Measurements from ENCODE around the gene COX6B1. TPM values are rescaled to one million over a fixed set of nuclear protein-coding genes. Genes with fewer than 3 reads are reported as not detected.

COX6B1 gene
- polyA plus RNA-seq, 1 donor from 2014 or later, result 1,013 TPM

DNA sequence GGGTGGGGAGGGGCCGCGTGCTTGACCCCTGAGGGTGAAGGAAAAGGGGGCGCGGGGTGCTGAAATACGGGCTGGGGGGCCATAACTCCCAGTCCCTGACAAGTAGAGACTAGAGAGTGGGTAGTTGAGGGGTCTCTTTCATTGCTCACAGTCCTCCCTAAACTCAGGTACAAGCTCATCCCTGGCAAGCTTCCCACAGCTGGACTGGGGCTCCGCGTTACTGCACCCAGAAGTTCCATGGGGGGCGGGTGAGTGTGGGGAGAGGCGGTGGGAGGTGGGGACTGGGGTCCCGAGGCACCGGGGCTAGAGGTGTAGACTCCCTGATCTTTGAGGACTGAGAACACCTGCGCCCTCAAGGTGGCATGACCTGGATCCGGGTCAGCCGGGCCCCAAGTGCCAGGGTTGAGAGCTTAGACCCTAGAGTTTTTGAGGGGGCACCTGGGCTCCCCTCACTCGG is 5.3 kb upstream of the COX6B1 start:
- H3K36me3 ChIP-seq (ENCODE audit: insufficient read depth, low read length), result no peaks in the 10 kb centered on the region
- H3K9ac ChIP-seq (ENCODE audit: low read length), result peak overlapping the region; percentile 42
- TF ChIP-seq, protein P1, sequence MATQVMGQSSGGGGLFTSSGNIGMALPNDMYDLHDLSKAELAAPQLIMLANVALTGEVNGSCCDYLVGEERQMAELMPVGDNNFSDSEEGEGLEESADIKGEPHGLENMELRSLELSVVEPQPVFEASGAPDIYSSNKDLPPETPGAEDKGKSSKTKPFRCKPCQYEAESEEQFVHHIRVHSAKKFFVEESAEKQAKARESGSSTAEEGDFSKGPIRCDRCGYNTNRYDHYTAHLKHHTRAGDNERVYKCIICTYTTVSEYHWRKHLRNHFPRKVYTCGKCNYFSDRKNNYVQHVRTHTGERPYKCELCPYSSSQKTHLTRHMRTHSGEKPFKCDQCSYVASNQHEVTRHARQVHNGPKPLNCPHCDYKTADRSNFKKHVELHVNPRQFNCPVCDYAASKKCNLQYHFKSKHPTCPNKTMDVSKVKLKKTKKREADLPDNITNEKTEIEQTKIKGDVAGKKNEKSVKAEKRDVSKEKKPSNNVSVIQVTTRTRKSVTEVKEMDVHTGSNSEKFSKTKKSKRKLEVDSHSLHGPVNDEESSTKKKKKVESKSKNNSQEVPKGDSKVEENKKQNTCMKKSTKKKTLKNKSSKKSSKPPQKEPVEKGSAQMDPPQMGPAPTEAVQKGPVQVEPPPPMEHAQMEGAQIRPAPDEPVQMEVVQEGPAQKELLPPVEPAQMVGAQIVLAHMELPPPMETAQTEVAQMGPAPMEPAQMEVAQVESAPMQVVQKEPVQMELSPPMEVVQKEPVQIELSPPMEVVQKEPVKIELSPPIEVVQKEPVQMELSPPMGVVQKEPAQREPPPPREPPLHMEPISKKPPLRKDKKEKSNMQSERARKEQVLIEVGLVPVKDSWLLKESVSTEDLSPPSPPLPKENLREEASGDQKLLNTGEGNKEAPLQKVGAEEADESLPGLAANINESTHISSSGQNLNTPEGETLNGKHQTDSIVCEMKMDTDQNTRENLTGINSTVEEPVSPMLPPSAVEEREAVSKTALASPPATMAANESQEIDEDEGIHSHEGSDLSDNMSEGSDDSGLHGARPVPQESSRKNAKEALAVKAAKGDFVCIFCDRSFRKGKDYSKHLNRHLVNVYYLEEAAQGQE (IDR thresholded peaks at IDR 0.05; ENCODE audit: borderline replicate concordance), result no peak
- TF ChIP-seq EZH2 (IDR thresholded peaks at IDR 0.05; ENCODE audit: borderline replicate concordance, insufficient read depth, low read length, poor library complexity, severe bottlenecking), result no peak
- TF ChIP-seq, protein P2, sequence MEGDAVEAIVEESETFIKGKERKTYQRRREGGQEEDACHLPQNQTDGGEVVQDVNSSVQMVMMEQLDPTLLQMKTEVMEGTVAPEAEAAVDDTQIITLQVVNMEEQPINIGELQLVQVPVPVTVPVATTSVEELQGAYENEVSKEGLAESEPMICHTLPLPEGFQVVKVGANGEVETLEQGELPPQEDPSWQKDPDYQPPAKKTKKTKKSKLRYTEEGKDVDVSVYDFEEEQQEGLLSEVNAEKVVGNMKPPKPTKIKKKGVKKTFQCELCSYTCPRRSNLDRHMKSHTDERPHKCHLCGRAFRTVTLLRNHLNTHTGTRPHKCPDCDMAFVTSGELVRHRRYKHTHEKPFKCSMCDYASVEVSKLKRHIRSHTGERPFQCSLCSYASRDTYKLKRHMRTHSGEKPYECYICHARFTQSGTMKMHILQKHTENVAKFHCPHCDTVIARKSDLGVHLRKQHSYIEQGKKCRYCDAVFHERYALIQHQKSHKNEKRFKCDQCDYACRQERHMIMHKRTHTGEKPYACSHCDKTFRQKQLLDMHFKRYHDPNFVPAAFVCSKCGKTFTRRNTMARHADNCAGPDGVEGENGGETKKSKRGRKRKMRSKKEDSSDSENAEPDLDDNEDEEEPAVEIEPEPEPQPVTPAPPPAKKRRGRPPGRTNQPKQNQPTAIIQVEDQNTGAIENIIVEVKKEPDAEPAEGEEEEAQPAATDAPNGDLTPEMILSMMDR (IDR thresholded peaks at IDR 0.05; ENCODE audit: poor library complexity, severe bottlenecking), result no peak
- TF ChIP-seq TAF1 (IDR thresholded peaks at IDR 0.05; ENCODE audit: low read depth), result no peak
- no peak for TF ChIP-seq RAD21 (conservative IDR thresholded peaks at IDR 0.05)
- no peak for TF ChIP-seq EP300 (conservative IDR thresholded peaks at IDR 0.05; ENCODE audit: poor library complexity, severe bottlenecking)
- TF ChIP-seq SMC3 (conservative IDR thresholded peaks at IDR 0.05; ENCODE audit: poor library complexity), result no peak
- TF ChIP-seq POLR2AphosphoS5 (IDR thresholded peaks at IDR 0.05), result no peak
- TF ChIP-seq MXI1 (conservative IDR thresholded peaks at IDR 0.05; ENCODE audit: poor library complexity, severe bottlenecking), result no peak
- H3F3A ChIP-seq (ENCODE audit: insufficient read depth, low read length, poor library complexity, severe bottlenecking), result no peaks in the 10 kb centered on the region
- no peak overlapping the region for H3K4me2 ChIP-seq (ENCODE audit: low read length)
- H3K79me2 ChIP-seq (replicated peaks; ENCODE audit: insufficient read depth, low read length), result no peaks in the 10 kb centered on the region
- H3K27ac ChIP-seq (ENCODE audit: low read length), result no peak overlapping the region
- H3K4me3 ChIP-seq (ENCODE audit: low read length), result peak overlapping the region; percentile 63
- H3K9me2 ChIP-seq (ENCODE audit: insufficient read depth, low read length), result no peaks in the 10 kb centered on the region
- H3K27me3 ChIP-seq (ENCODE audit: insufficient read depth, low read depth, low read length), result peaks cover 22% of the 10 kb centered on the region
- no peaks in the 10 kb centered on the region for H3K9me3 ChIP-seq (ENCODE audit: low read length)
- H2AFZ ChIP-seq (ENCODE audit: low read depth, low read length), result no peak overlapping the region
- H4K20me1 ChIP-seq (ENCODE audit: insufficient read depth), result no peaks in the 10 kb centered on the region

DNA sequence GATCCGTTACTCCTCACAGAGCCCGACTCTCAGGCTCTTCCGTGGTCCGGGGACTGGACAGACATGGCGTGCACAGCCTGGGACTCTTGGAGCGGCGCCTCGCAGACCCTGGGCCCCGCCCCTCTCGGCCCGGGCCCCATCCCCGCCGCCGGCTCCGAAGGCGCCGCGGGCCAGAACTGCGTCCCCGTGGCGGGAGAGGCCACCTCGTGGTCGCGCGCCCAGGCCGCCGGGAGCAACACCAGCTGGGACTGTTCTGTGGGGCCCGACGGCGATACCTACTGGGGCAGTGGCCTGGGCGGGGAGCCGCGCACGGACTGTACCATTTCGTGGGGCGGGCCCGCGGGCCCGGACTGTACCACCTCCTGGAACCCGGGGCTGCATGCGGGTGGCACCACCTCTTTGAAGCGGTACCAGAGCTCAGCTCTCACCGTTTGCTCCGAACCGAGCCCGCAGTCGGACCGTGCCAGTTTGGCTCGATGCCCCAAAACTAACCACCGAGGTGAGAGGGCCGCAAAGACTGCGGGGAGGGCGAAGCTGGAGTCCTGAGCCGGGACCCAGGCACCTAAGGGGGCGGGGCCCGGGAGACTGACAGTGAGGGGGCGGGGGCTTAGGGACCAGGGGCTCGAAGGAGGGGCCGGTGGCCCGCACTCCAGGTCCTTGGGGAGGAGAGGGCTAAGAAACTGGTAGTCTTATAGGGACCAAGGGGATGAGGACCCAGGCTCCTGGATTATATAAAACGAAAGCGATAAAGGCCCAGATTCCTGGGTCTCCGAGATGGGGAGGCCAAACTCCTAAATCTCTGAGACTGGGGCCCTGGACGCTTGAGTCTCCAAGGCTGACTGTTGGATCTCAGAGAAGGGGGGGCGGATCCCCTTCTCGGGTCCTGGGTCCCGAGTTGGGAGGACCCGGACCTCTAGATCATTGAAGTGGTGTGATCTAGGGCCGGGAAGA is 4.6 kb upstream of the COX6B1 start:
- no peak overlapping the region for H3K27ac ChIP-seq (ENCODE audit: low read length)
- peak overlapping the region; percentile 42 for H3K9ac ChIP-seq (ENCODE audit: low read length)
- no peaks in the 10 kb centered on the region for H4K20me1 ChIP-seq (ENCODE audit: insufficient read depth)
- H3K79me2 ChIP-seq (replicated peaks; ENCODE audit: insufficient read depth, low read length), result peaks cover 1% of the 10 kb centered on the region
- no peaks in the 10 kb centered on the region for H3F3A ChIP-seq (ENCODE audit: insufficient read depth, low read length, poor library complexity, severe bottlenecking)
- H3K4me3 ChIP-seq (ENCODE audit: low read length), result peak overlapping the region; percentile 63
- no peaks in the 10 kb centered on the region for H3K9me2 ChIP-seq (ENCODE audit: insufficient read depth, low read length)
- peaks cover 22% of the 10 kb centered on the region for H3K27me3 ChIP-seq (ENCODE audit: insufficient read depth, low read depth, low read length)
- H3K36me3 ChIP-seq (ENCODE audit: insufficient read depth, low read length), result no peaks in the 10 kb centered on the region
- H3K9me3 ChIP-seq (ENCODE audit: low read length), result no peaks in the 10 kb centered on the region
- no peak overlapping the region for H2AFZ ChIP-seq (ENCODE audit: low read depth, low read length)
- TF ChIP-seq SMC3 (conservative IDR thresholded peaks at IDR 0.05; ENCODE audit: poor library complexity) (no peak), TAF1 (IDR thresholded peaks at IDR 0.05; ENCODE audit: low read depth) (no peak), MXI1 (conservative IDR thresholded peaks at IDR 0.05; ENCODE audit: poor library complexity, severe bottlenecking) (no peak), EP300 (conservative IDR thresholded peaks at IDR 0.05; ENCODE audit: poor library complexity, severe bottlenecking) (no peak), RAD21 (conservative IDR thresholded peaks at IDR 0.05) (no peak), POLR2AphosphoS5 (IDR thresholded peaks at IDR 0.05) (no peak), EZH2 (IDR thresholded peaks at IDR 0.05; ENCODE audit: borderline replicate concordance, insufficient read depth, low read length, poor library complexity, severe bottlenecking) (no peak)
- TF ChIP-seq, protein P2 (IDR thresholded peaks at IDR 0.05; ENCODE audit: poor library complexity, severe bottlenecking), result no peak
- TF ChIP-seq, protein P1 (IDR thresholded peaks at IDR 0.05; ENCODE audit: borderline replicate concordance), result no peak
- H3K4me2 ChIP-seq (ENCODE audit: low read length), result no peak overlapping the region
